ENCODE results near the gene IGDCC3.

IGDCC3 gene

GRCh38 chr15:65330934-65331645 is 46.7 kb downstream of the IGDCC3 start:
- no peak overlapping the region for H3K27ac ChIP-seq (replicated peaks)
- TF ChIP-seq REST (IDR thresholded peaks at IDR 0.05; ENCODE audit: insufficient replicate concordance, low read depth) = peak; percentile 85
- no peak for TF ChIP-seq CTCF (IDR thresholded peaks at IDR 0.05; ENCODE audit: insufficient read depth, low read length)
- no peak for TF ChIP-seq GABPA (IDR thresholded peaks at IDR 0.05; ENCODE audit: low read depth)
- no peak for DNase-seq (ENCODE audit: low read depth in 1 of 2, low spot score in 1 of 2)
- H3K27me3 ChIP-seq (ENCODE audit: insufficient read depth, poor library complexity, severe bottlenecking) = peaks cover 10% of the 10 kb centered on the region
- H3K4me3 ChIP-seq (replicated peaks; ENCODE audit: insufficient read depth, low read length) = no peak overlapping the region

GRCh38 chr15:65329984-65330735 is 47.6 kb downstream of the IGDCC3 start:
- Histone ChIP-seq H3K27me3 (ENCODE audit: insufficient read depth, poor library complexity, severe bottlenecking) (peaks cover 8% of the 10 kb centered on the region), H3K27ac (replicated peaks) (no peak overlapping the region), H3K4me3 (replicated peaks; ENCODE audit: insufficient read depth, low read length) (no peak overlapping the region)
- TF ChIP-seq CTCF (IDR thresholded peaks at IDR 0.05; ENCODE audit: insufficient read depth, low read length) (no peak), POLR2AphosphoS5 (IDR thresholded peaks at IDR 0.05; ENCODE audit: low read depth) (no peak), SPI1 (IDR thresholded peaks at IDR 0.05; ENCODE audit: borderline replicate concordance, low read depth) (no peak), GABPA (IDR thresholded peaks at IDR 0.05; ENCODE audit: low read depth) (no peak), REST (IDR thresholded peaks at IDR 0.05; ENCODE audit: insufficient replicate concordance, low read depth) (no peak)
- DNase-seq (ENCODE audit: low read depth in 1 of 2, low spot score in 1 of 2) = no peak

GRCh38 chr15:65329288-65329983 is 48.4 kb downstream of the IGDCC3 start:
- H3K27ac ChIP-seq (replicated peaks) = no peak overlapping the region
- H3K27me3 ChIP-seq (ENCODE audit: insufficient read depth, poor library complexity, severe bottlenecking) = peaks cover 8% of the 10 kb centered on the region
- H3K4me3 ChIP-seq (replicated peaks; ENCODE audit: insufficient read depth, low read length) = no peak overlapping the region
- TF ChIP-seq POLR2AphosphoS5 (IDR thresholded peaks at IDR 0.05; ENCODE audit: low read depth) (no peak), CTCF (IDR thresholded peaks at IDR 0.05; ENCODE audit: insufficient read depth, low read length) (no peak), GABPA (IDR thresholded peaks at IDR 0.05; ENCODE audit: low read depth) (no peak), REST (IDR thresholded peaks at IDR 0.05; ENCODE audit: insufficient replicate concordance, low read depth) (no peak), SPI1 (IDR thresholded peaks at IDR 0.05; ENCODE audit: borderline replicate concordance, low read depth) (no peak)
- DNase-seq (ENCODE audit: low read depth in 1 of 2, low spot score in 1 of 2) = no peak
